ENCODE results near the gene HSD17B11.

- TF ChIP-seq CTCF (conservative IDR thresholded peaks at IDR 0.05 in 1 of 2, IDR thresholded peaks at IDR 0.05 in 1 of 2; ENCODE audit: low read depth in 1 of 2, low read length in 2 of 2) (no peak), EZH2 (IDR thresholded peaks at IDR 0.05; ENCODE audit: low read length, missing control alignments) (no peak)
Observed at GRCh38 chr4:87419578-87420249, 28.7 kb upstream of the HSD17B11 start.

All from fibroblast of lung (primary cell).